ENCODE measurements around the gene MS4A6E.
"Not testable (repeated sequence)": the region's sequence is repeated elsewhere in the genome, so short reads cannot be mapped to it uniquely, and the experiment has no call there.

Gene MS4A6E, protein sequence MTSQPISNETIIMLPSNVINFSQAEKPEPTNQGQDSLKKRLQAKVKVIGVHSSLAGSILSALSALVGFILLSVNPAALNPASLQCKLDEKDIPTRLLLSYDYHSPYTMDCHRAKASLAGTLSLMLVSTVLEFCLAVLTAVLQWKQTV

DNA sequence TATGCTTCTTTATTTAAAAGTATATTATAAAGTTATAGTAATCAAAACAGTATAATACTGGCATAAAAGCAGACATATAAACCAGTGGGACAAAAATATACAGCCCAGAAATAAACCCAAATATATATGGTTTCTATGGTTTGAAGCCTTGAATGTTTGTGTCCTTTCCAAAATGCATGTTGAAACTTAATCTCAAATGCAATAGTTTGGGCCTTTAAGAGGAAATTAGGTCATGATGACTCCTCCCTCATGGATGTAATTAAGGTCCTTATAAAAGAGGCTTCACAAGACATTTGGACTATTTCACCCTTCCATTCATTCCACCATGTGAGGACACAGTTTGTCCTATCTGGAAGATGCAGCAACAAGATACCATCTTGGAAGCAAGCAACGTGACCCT, at the start of gene MS4A6E:
MS4A6E (plus strand) TSS at position 301 of the 400 bp plus-strand sequence. CDS start 7,641 bp downstream, outside the sequence.
- DNase-seq: no peak

DNA sequence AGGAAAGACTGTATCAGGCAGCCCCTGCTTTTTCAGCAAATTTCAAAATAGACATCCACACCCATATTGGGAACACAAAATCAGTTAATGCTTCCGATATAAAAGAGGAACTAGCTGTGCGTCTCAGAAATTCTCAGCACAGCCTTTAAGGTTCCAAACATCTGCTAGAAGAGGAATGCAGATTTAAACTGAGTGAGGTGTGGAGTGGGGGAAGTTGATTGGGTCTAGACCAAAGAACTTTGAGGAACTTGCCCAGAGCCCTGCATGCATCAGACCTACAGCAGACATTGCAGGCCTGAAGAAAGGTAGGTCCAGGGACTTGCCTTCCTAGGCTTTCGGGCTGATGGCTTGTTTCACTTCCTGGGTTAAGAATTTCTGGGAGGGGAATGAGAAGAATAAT, 46.6 kb upstream of the MS4A6E start, which contains the start of gene MS4A4A:
MS4A4A (plus strand) TSS at position 255 of the 400 bp plus-strand sequence; CDS start at position 265, 10 bp downstream.
- DNase-seq: no peak

DNA sequence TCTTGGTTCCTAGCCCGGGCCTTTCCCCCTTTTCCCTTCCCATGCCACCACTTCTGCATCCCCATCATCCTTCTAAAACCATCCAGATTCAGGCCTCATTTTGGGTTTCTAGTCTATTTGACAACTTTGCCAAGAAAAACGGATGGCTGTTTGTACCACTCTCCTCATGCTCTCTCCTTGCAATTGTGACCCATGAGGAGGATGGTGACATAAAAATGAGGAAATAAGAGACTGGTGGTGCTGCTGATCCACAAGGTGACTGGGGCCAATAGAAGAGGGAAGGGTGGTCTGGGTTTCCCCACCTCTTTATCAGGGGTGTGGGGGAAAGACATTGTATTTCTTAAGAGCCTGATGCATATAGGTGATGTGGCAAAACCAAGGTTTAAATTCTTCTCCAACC, 45.6 kb upstream of the MS4A6E start:
- DNase-seq: no peak

GRCh38 chr11:60282286-60282685, 44.8 kb upstream of the MS4A6E start:
- DNase-seq: no peak

GRCh38 chr11:60285411-60286126, 41.5 kb upstream of the MS4A6E start:
- DNase-seq: not testable (repeated sequence)

- no peak for DNase-seq
These were observed 38.5 kb upstream of the MS4A6E start for GRCh38 chr11:60288531-60288930.

DNA sequence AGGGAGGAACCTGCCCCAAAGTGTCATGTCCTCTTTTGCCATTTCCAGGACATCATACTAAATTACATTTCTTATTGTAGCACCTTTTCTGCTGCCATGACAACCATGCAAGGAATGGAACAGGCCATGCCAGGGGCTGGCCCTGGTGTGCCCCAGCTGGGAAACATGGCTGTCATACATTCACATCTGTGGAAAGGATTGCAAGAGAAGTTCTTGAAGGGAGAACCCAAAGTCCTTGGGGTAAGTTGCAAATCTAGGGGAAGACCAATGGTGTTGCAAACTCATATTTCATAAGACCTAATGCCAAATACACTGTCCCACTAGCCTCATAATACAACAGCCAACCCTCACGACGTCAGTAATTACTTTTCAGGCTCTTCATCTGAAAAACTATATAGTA, 34.9 kb upstream of the MS4A6E start:
- DNase-seq: no peak

GRCh38 chr11:60301178-60301577, 25.9 kb upstream of the MS4A6E start:
- no peak for DNase-seq

GRCh38 chr11:60301884-60302283, 25.2 kb upstream of the MS4A6E start:
- not testable (repeated sequence) for DNase-seq

DNA sequence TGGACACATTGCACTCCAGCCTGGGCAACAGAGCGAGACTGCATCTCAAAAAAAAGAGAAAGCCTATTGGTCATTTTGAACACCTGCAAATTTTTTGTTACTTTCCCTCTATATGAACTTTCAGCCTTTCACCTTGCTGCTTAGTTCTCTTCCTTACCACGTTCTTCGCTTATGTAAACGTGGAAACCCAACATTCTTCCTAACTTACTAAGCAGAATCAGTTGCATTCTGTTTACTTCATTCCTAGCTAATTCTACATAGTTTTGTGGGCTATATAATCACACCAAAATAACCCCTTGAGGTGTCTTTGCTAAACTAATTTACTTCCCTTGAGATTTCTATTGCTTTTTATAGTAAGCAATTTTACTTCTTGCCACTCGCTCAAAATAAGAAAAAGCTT, 23.4 kb upstream of the MS4A6E start:
- DNase-seq: no peak

GRCh38 chr11:60305906-60306619, 21.0 kb upstream of the MS4A6E start:
- no peak for DNase-seq

DNA sequence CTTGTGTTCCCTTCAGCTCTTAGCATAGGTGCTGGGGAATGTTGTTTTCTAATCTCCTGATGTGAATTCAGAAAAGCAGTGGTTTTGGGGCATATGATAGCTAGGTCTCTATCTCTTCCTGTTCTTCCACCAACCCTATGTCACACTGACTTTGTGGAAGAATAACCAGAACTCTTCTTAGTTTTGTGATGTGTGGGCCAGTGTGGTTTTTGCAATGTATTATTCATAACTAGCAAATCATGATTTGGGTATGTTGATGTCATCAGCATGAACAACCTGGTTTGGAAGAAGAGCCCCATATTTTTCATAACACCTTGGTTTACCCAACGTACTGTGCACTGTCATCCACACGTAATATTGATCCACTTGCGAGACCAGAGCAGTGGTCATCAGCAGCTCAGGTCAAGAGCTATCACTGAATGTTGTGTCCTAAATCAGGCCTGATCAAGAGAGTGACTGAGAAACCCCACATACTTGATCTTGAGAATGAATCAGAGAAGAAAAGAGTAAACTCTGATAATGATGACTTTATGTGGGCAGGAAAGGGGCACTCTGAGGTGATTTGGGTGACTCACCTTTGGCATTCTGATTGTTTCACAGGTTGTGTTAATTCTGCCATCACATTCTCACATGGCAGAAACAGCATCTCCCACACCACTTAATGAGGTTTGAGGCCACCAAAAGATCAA, 19.4 kb upstream of the MS4A6E start:
- DNase-seq: no peak

GRCh38 chr11:60310407-60310998, 16.6 kb upstream of the MS4A6E start:
- DNase-seq: no peak

GRCh38 chr11:60314635-60315321, 12.3 kb upstream of the MS4A6E start:
- no peak for DNase-seq

DNA sequence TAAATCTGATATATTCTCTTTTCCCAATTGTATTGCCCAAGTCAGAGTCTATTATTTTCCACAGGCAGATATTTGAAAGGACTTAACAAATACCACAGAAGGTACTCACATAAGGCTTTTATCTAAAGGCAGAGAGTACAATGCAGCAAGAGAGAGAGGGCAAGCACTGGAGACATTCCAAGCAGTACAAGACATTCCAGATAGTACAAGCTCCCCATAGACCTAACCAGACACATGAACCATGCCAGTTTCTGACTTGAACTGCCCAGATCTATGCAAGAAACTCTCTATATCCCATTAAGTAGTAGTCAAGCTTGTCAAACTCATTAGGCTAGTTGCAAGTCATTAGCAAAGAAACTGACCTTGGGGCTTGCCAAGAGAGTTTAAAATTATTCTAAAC, 11.2 kb upstream of the MS4A6E start:
- no peak for DNase-seq

- DNase-seq: no peak
These were observed 10.7 kb upstream of the MS4A6E start for GRCh38 chr11:60316317-60316716.

DNA sequence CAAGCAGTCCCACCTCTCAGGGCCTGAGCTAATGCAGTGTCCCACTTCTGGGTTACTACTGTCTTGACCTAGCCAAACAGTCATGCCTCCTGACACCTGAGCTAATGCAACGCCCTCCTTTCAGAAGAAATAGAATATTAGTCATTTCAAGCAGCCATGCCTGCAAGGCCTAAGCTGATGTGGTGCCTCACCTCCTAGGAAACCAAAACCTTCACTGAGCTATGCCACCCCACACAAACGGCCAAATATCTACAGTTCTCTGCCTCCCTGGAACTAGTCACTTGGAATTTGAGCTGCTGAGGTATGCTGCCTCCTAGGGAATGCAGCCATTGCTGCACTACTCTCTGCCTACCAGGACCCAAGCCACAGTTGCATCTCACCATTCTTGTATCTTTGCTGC, 8.3 kb upstream of the MS4A6E start:
- DNase-seq: no peak

DNA sequence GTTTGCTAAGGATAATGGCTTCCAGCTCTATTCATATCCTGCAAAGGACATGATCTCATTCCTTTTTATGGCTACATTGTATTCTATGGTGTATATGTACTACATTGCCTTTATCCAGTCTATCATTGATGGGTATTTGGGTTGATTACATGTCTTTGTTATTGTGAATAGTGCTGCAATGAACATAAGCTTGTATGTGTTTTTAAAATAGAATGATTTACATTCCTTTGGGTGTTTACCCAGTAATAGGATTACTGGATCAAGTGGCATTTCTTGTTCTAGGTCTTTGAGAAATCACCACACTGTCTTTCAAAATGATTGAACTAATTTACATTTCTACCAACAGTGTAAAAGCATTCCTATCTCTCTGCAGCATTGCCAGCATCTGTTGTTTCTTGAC, 6.0 kb upstream of the MS4A6E start:
- no peak for DNase-seq

DNA sequence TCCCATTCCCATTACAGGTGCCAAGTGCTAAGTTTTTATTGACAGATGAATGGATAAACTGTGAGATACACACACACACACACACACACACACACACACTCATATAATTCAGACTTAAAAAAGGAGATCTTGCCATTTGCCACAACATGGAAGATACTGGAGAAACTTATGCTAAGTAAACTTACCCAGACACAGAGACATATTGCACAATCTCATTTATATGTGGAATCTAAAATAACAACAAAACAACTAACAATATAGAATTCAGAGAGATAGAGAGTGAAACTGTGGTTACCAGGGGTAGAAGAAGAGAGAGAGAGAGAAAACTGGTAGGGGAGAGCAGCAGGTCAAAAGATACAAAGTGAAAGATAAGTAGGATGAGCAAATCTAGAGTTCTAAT, 1.4 kb downstream of the MS4A6E start:
- DNase-seq: no peak

- DNase-seq: no peak
These were observed 5.8 kb downstream of the MS4A6E start for GRCh38 chr11:60332846-60333245.

GRCh38 chr11:60334005-60334620, 7.1 kb downstream of the MS4A6E start:
- DNase-seq: peak; percentile 71

All from stimulated activated CD4-positive, alpha-beta T cell treated with anti-CD3 and anti-CD28 coated beads, Interleukin-4, amount 100 ng/mL, for 24 hours (primary cell).